ENCODE results near the gene CXCL8. TPM values are rescaled to one million over a fixed set of nuclear protein-coding genes. Genes with fewer than 3 reads are reported as not detected.

Gene CXCL8
- total and polyA plus RNA-seq, 9 of the 15 experiments (the other 6 are each of a cell fraction or from before 2014, with no cell fraction given): 1.6 to 7.7 (median 3.3) TPM

GRCh38 chr4:73709451-73710033, 30.8 kb upstream of the CXCL8 start (continued):
- TF ChIP-seq ZNF318 (IDR thresholded peaks at IDR 0.05; ENCODE audit: borderline replicate concordance in 1 of 2, low read depth in 1 of 2) (no peak), ZNF224 (CRISPR knock-in tag; IDR thresholded peaks at IDR 0.05) (no peak), TEAD4 (IDR thresholded peaks at IDR 0.05; ENCODE audit: low read length) (no peak), TEAD4 (CRISPR knock-in tag; IDR thresholded peaks at IDR 0.05; ENCODE audit: borderline replicate concordance) (no peak), FOS (IDR thresholded peaks at IDR 0.05; ENCODE audit: extremely low read depth, insufficient read length) (no peak), ARID2 (IDR thresholded peaks at IDR 0.05) (no peak)
